HepG2 (cell line): ENCODE measurements around the gene RPS6KA5. TPM values are rescaled to one million over a fixed set of nuclear protein-coding genes. Genes with fewer than 3 reads are reported as not detected.
"Not testable (repeated sequence)": the region's sequence is repeated elsewhere in the genome, so short reads cannot be mapped to it uniquely, and the experiment has no call there.

ENCODE experiments used
- ATAC-seq: fragments of 200-7000 bp; cut with Tn5 transposase; 3 replicates; pipeline ENCODE4 v1.9.1; 2020; ENCODE audit warnings: mild to moderate bottlenecking, moderate library complexity
- BruUV-seq: library from RNA; stranded (reverse); fragments of 400-500 nt; replicated peaks from 2 replicates; lab custom pipeline; 2021; lab: Mats Ljungman, UMichigan
- CTCF ChIA-PET: fragments of 300-600 bp; formaldehyde crosslinking; extraction: SDS; loops from one replicate; lab custom pipeline; 2021; ENCODE audit warnings: low total read pairs, inconsistent platforms, low intra/inter-chr PET ratio; lab: Yijun Ruan, JAX
- POLR2A ChIA-PET: fragments of 350-600 bp; sonication (Branson Sonifier 250); formaldehyde crosslinking; loops from one replicate; lab custom pipeline; 2020; ENCODE audit warnings: antibody characterized with exemption, inconsistent platforms; lab: Yijun Ruan, JAX
- DNase-seq: peaks from one replicate; pipeline ENCODE4 v3.0.0-alpha.2; 2015; ENCODE audit warnings: low spot score
- FAIRE-seq: peaks from 3 replicates; lab custom pipeline; 2011; peaks lifted over from hg19 to GRCh38; lab: Jason Lieb, UNC
- H2AFZ ChIP-seq: one replicate; pipeline ENCODE4 v1.6.1; 2011; ENCODE audit warnings: low read length, inconsistent platforms
- H3K27ac ChIP-seq: fragments of 300-600 bp; 3 replicates; pipeline ENCODE4 v1.8.0; 2011; ENCODE audit warnings: mixed run types, mild to moderate bottlenecking, mixed read lengths, low read length, inconsistent platforms; ENCODE audit not compliant: insufficient read depth; ENCODE audit errors: extremely low read length
- H3K27me3 ChIP-seq, 2 experiments: fragments of 200-600 bp in 1 of 2; 2 replicates in 1 of 2; 3 replicates in 1 of 2; pipeline versions ENCODE4 v1.6.0 to v1.8.0; 2011; ENCODE audit warnings: low read length in 2 of 2, mild to moderate bottlenecking in 2 of 2, moderate library complexity in 2 of 2, inconsistent platforms in 1 of 2; ENCODE audit not compliant: insufficient read depth in 2 of 2, control insufficient read depth in 1 of 2
- H3K36me3 ChIP-seq, 2 experiments: fragments of 200-600 bp in 1 of 2; replicated peaks in 1 of 2; 2 replicates in 1 of 2; 3 replicates in 1 of 2; pipeline versions ENCODE4 v1.5.1 to v1.8.0; 2011; ENCODE audit warnings: low read length in 2 of 2, inconsistent platforms in 1 of 2; ENCODE audit not compliant: insufficient read depth in 2 of 2, control insufficient read depth in 1 of 2
- H3K4me1 ChIP-seq: 2 replicates; pipeline ENCODE4 v1.5.1; 2012; ENCODE audit warnings: low read length, inconsistent platforms; ENCODE audit not compliant: insufficient read depth
- H3K4me2 ChIP-seq: 2 replicates; pipeline ENCODE4 v1.6.0; 2011; ENCODE audit warnings: low read depth, low read length, inconsistent platforms
- H3K4me3 ChIP-seq, 3 experiments: fragments of 200-600 bp in 1 of 3; sonication (generic), shearing (Covaris generic) in 1 of 3; replicated peaks in 1 of 3; 2 replicates each; pipeline ENCODE4 v1.5.1; 2011 to 2016; ENCODE audit warnings: low read length in 3 of 3, inconsistent platforms in 2 of 3, low read depth in 2 of 3, mild to moderate bottlenecking in 2 of 3, control low read depth in 1 of 3, mixed read lengths in 1 of 3; ENCODE audit not compliant: insufficient read depth in 1 of 3
- H3K79me2 ChIP-seq: one replicate; pipeline ENCODE4 v1.6.1; 2011; ENCODE audit warnings: low read length, inconsistent platforms; ENCODE audit not compliant: insufficient read depth
- H3K9ac ChIP-seq: 2 replicates; pipeline ENCODE4 v1.6.0; 2011; ENCODE audit warnings: mild to moderate bottlenecking, low read depth, low read length, inconsistent platforms; ENCODE audit not compliant: insufficient read depth
- H3K9me3 ChIP-seq: 2 replicates; pipeline ENCODE4 v1.5.1; 2012; ENCODE audit warnings: mild to moderate bottlenecking, low read length
- H4K20me1 ChIP-seq: 2 replicates; pipeline ENCODE4 v1.6.0; 2011; ENCODE audit warnings: inconsistent platforms, mild to moderate bottlenecking, low read length, moderate library complexity; ENCODE audit not compliant: insufficient read depth
- ARNTL ChIP-seq: sonication (generic); formaldehyde crosslinking; IDR thresholded peaks from 2 replicates; pipeline ENCODE4 v1.4.0; 2020; ENCODE audit warnings: mild to moderate bottlenecking, missing genetic modification reagents
- KLF11 ChIP-seq: IDR thresholded peaks from 2 replicates; pipeline ENCODE4 v1.6.1; 2016; ENCODE audit warnings: missing compliant biosample characterization
- MTF2 ChIP-seq: sonication (generic); formaldehyde crosslinking; IDR thresholded peaks from 2 replicates; pipeline ENCODE4 v1.5.0; 2020; ENCODE audit warnings: missing genetic modification reagents, borderline replicate concordance
- PRMT3 ChIP-seq: sonication (generic); formaldehyde crosslinking; IDR thresholded peaks from 2 replicates; pipeline ENCODE4 v1.8.1; 2022; ENCODE audit warnings: low read depth, mild to moderate bottlenecking, moderate library complexity, missing genetic modification reagents, borderline replicate concordance
- STAG1 ChIP-seq: sonication (generic); formaldehyde crosslinking; IDR thresholded peaks from 2 replicates; pipeline ENCODE4 v1.4.0; 2020; ENCODE audit warnings: missing genetic modification reagents
- TMF1 ChIP-seq: sonication (generic); formaldehyde crosslinking; IDR thresholded peaks from 2 replicates; pipeline ENCODE4 v1.8.1; 2022; ENCODE audit warnings: low read depth, missing genetic modification reagents
- ZFP82 ChIP-seq: sonication (generic); formaldehyde crosslinking; IDR thresholded peaks from 2 replicates; pipeline ENCODE4 v1.5.1; 2020; ENCODE audit warnings: mild to moderate bottlenecking, missing genetic modification reagents, borderline replicate concordance
- ZNF235 ChIP-seq: sonication (generic); formaldehyde crosslinking; IDR thresholded peaks from 2 replicates; pipeline ENCODE4 v1.8.1; 2023; ENCODE audit warnings: mild to moderate bottlenecking, missing genetic modification reagents, borderline replicate concordance
- ZNF263 ChIP-seq: sonication (generic); formaldehyde crosslinking; IDR thresholded peaks from 2 replicates; pipeline ENCODE4 v1.4.0; 2020; ENCODE audit warnings: missing genetic modification reagents
- ZNF3 ChIP-seq: IDR thresholded peaks from 2 replicates; pipeline ENCODE4 v1.7.0; 2017; ENCODE audit warnings: inconsistent platforms
- WGBS: methylation state at CpG from one replicate; pipeline ENCODE4 v1.1.6; 2017; ENCODE audit warnings: low lambda C conversion rate; 5-methylcytosine and 5-hydroxymethylcytosine counted together
- in situ Hi-C: cut with HindIII; loops from 2 replicates; pipeline ENCODE4 v1.10.0; 2017; ENCODE audit warnings: low pct_unique_long_range_greater_than_20kb; ENCODE audit not compliant: extremely low pct_ligation_motif_present
- intact Hi-C: fragments of 100-400 bp; cut with micrococcal nuclease; formaldehyde crosslinking; loops from one replicate; pipeline ENCODE4 v1.10.0; 2022; ENCODE audit not compliant: unreplicated experiment
- polyA plus RNA-seq, 8 experiments: library from polyadenylated mRNA; depleted of rRNA in 3 of 8; stranded (reverse) in 7 of 8; unstranded in 1 of 8; fragments of >200 nt; fragmentation: Illumina TruSeq in 4 of 8; extraction: Trizol in 4 of 8; gene quantifications; 2 replicates each; pipeline versions ENCODE4 v1.2.1 to v1.2.3, GENCODE V29; 2011 to 2016; ENCODE audit warnings: low read depth in 4 of 8, missing spikeins in 1 of 8, mixed read lengths in 1 of 8; ENCODE audit not compliant: insufficient read depth in 1 of 8
- total RNA-seq, 5 experiments: library from RNA; depleted of rRNA; stranded (reverse); fragments of >200 nt; fragmentation: Illumina TruSeq; extraction: Trizol; gene quantifications; 2 replicates each; pipeline ENCODE4 v1.2.3, GENCODE V29; 2016; ENCODE audit warnings: low read depth in 1 of 5
- TF ChIP-seq, protein P1 (sequence below): IDR thresholded peaks from 2 replicates; pipeline ENCODE4 v1.6.1; 2012; ENCODE audit warnings: low read depth, low read length, improper control_type of control experiment

The RPS6KA5 gene
- total and polyA plus RNA-seq, 2 of the 13 experiments (the other 11 are each of a cell fraction or from before 2014, with no cell fraction given) = 0.50 to 0.58 TPM

DNA sequence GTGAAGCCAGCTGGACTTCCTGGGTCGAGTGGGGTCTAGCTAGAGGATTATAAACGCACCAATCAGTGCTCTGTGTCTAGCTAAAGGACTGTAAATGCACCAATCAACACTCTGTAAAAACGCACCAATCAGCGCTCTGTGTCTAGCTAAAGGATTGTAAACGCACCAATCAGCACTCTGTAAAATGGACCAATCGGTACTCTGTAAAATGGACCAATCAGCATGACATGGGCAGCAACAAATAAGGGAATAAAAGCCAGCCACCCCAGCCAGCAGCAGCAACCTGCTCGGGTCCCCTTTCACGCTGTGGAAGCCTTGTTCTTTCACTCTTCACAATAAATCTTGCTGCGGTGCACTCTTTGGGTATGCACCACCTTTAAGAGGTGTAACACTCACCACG, 26.1 kb downstream of the RPS6KA5 start:
- H3K4me2 ChIP-seq, H3K79me2 ChIP-seq, CTCF ChIA-PET, H3K27ac ChIP-seq, POLR2A ChIA-PET, ATAC-seq, intact Hi-C loops, H3K36me3 ChIP-seq, BruUV-seq, H3K4me3 ChIP-seq, H3K4me1 ChIP-seq, H3K9me3 ChIP-seq, H4K20me1 ChIP-seq, H3K9ac ChIP-seq, DNase-seq, in situ Hi-C loops, FAIRE-seq, H3K27me3 ChIP-seq, H2AFZ ChIP-seq: not testable (repeated sequence)
- WGBS = 45% methylated on average over 10 of the region's 10 CpGs

DNA sequence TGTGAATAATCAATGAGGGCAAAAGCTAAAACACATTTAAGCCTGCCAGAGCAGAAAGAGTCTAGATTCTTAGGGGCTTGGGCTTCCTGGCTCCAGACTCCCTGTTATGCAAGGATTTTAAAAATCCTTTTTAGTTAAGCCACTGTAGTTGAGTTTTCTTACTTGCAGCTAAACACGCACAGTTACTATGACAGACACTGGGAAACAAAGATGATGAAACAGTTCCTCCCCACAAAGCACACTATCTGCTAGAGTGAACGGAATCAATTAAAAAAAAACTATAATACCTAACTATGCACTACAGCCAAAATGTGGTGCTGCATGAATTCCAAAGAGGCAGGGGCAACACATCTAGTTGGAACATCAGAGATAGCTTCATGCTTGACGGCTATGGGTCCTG, 28.2 kb downstream of the RPS6KA5 start:
- Histone ChIP-seq H3K4me3 (no peak overlapping the region), H3K9me3 (no peaks in the 10 kb centered on the region), H3K36me3 (no peaks in the 10 kb centered on the region), H3K9ac (no peak overlapping the region), H2AFZ (no peak overlapping the region), H3K4me1 (no peaks in the 10 kb centered on the region), H3K27me3 (no peaks in the 10 kb centered on the region), H4K20me1 (no peaks in the 10 kb centered on the region), H3K27ac (no peak overlapping the region), H3K79me2 (no peaks in the 10 kb centered on the region), H3K4me2 (no peak overlapping the region)
- TF ChIP-seq MTF2 (CRISPR knock-in tag) (no peak), ARNTL (CRISPR knock-in tag) (no peak), STAG1 (CRISPR knock-in tag) (no peak), KLF11 (CRISPR knock-in tag) (no peak), ZNF235 (no peak), ZNF263 (no peak), ZNF3 (CRISPR knock-in tag) (no peak), TMF1 (CRISPR knock-in tag) (no peak), ZFP82 (CRISPR knock-in tag) (no peak), PRMT3 (CRISPR knock-in tag) (no peak)
- TF ChIP-seq, protein P1, sequence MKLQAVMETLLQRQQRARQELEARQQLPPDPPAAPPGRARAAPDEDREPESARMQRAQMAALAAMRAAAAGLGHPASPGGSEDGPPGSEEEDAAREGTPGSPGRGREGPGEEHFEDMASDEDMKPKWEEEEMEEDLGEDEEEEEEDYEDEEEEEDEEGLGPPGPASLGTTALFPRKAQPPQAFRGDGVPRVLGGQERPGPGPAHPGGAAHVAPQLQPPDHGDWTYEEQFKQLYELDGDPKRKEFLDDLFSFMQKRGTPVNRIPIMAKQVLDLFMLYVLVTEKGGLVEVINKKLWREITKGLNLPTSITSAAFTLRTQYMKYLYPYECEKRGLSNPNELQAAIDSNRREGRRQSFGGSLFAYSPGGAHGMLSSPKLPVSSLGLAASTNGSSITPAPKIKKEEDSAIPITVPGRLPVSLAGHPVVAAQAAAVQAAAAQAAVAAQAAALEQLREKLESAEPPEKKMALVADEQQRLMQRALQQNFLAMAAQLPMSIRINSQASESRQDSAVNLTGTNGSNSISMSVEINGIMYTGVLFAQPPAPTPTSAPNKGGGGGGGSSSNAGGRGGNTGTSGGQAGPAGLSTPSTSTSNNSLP = no peak
- in situ Hi-C loops (no loop called here), intact Hi-C loops (no loop called here)
- BruUV-seq = no TSS peak
- POLR2A ChIA-PET = no interaction called here
- 58% methylated on average over 3 of the region's 3 CpGs for WGBS
- no peak for ATAC-seq
- DNase-seq = no peak
- CTCF ChIA-PET = no interaction called here
- no peak for FAIRE-seq
